KMS-11 (cell line): ENCODE results near the gene PRDM5.

Source experiments
- H2AFZ ChIP-seq: fragments of 200-600 bp; sonication (generic); 2 replicates; pipeline ENCODE4 v1.6.1; 2016; ENCODE audit warnings: antibody characterized with exemption, mixed run types, low read depth
- H3K27ac ChIP-seq: fragments of 200-600 bp; sonication (generic); 2 replicates; pipeline ENCODE4 v1.6.1; 2016; ENCODE audit warnings: mild to moderate bottlenecking, mixed run types
- H3K27me3 ChIP-seq: fragments of 200-600 bp; sonication (generic); 2 replicates; pipeline ENCODE4 v1.6.1; 2017; ENCODE audit warnings: mild to moderate bottlenecking, low read depth, mixed run types, moderate library complexity; ENCODE audit not compliant: insufficient read depth
- H3K36me3 ChIP-seq: fragments of 200-600 bp; sonication (generic); 2 replicates; pipeline ENCODE4 v1.6.1; 2017; ENCODE audit warnings: mild to moderate bottlenecking, mixed run types; ENCODE audit not compliant: insufficient read depth
- H3K4me1 ChIP-seq: fragments of 200-600 bp; sonication (generic); 2 replicates; pipeline ENCODE4 v1.6.1; 2016; ENCODE audit warnings: mild to moderate bottlenecking, low read depth, mixed run types; ENCODE audit not compliant: poor library complexity, severe bottlenecking
- H3K4me2 ChIP-seq: fragments of 200-600 bp; sonication (generic); 2 replicates; pipeline ENCODE4 v1.7.0; 2016; ENCODE audit warnings: mild to moderate bottlenecking, mixed run types
- H3K4me3 ChIP-seq: fragments of 200-600 bp; sonication (generic); IDR thresholded peaks from 2 replicates; pipeline ENCODE4 v1.6.1; 2017; ENCODE audit warnings: low read depth, low read length, mixed read lengths; ENCODE audit not compliant: insufficient read depth
- H3K79me2 ChIP-seq: fragments of 200-600 bp; sonication (generic); 2 replicates; pipeline ENCODE4 v1.6.1; 2016; ENCODE audit warnings: low read depth, mixed run types; ENCODE audit not compliant: insufficient read depth
- H3K9ac ChIP-seq: fragments of 200-600 bp; sonication (generic); 2 replicates; pipeline ENCODE4 v1.6.1; 2016; ENCODE audit warnings: mild to moderate bottlenecking, mixed run types
- H4K20me1 ChIP-seq: fragments of 200-600 bp; sonication (generic); 2 replicates; pipeline ENCODE4 v1.6.1; 2016; ENCODE audit warnings: mild to moderate bottlenecking, mixed run types; ENCODE audit not compliant: insufficient read depth
- TF ChIP-seq, protein P1 (sequence below): fragments of 200-600 bp; sonication (generic); conservative IDR thresholded peaks from 2 replicates; pipeline ENCODE4 v1.6.1; 2017; ENCODE audit warnings: low read depth, mild to moderate bottlenecking, antibody characterized with exemption, low read length, moderate library complexity, mixed read lengths

PRDM5 gene

DNA sequence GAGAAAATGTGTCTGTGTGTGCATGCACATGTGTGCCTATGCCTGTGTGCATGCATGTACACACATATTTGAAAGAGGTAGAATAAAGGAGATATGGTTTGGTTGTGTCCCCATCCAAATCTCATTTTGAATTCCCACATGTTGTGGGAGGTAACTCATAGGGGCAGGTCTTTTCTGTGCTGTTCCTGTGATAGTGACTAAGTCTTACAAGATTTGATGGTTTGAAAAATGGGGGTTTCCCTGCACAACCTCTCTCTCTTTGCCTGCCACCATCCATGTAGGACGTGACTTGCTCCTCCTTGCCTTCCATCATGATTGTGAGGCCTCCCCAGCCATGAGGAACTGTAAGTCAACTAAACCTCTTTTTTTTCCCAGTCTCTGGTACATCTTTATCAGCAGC lies 87.2 kb downstream of the PRDM5 start:
- Histone ChIP-seq H3K79me2 (no peaks in the 10 kb centered on the region), H3K27me3 (no peaks in the 10 kb centered on the region), H4K20me1 (no peaks in the 10 kb centered on the region), H3K9ac (no peak overlapping the region), H3K4me1 (no peaks in the 10 kb centered on the region), H3K4me2 (no peak overlapping the region), H3K27ac (no peak overlapping the region), H2AFZ (no peak overlapping the region), H3K4me3 (no peak overlapping the region), H3K36me3 (no peaks in the 10 kb centered on the region)
- TF ChIP-seq, protein P1, sequence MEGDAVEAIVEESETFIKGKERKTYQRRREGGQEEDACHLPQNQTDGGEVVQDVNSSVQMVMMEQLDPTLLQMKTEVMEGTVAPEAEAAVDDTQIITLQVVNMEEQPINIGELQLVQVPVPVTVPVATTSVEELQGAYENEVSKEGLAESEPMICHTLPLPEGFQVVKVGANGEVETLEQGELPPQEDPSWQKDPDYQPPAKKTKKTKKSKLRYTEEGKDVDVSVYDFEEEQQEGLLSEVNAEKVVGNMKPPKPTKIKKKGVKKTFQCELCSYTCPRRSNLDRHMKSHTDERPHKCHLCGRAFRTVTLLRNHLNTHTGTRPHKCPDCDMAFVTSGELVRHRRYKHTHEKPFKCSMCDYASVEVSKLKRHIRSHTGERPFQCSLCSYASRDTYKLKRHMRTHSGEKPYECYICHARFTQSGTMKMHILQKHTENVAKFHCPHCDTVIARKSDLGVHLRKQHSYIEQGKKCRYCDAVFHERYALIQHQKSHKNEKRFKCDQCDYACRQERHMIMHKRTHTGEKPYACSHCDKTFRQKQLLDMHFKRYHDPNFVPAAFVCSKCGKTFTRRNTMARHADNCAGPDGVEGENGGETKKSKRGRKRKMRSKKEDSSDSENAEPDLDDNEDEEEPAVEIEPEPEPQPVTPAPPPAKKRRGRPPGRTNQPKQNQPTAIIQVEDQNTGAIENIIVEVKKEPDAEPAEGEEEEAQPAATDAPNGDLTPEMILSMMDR: no peak

- no peaks in the 10 kb centered on the region for H3K79me2 ChIP-seq
- TF ChIP-seq, protein P1: no peak
- H3K27ac ChIP-seq: no peak overlapping the region
- no peaks in the 10 kb centered on the region for H3K4me1 ChIP-seq
- no peak overlapping the region for H2AFZ ChIP-seq
- no peaks in the 10 kb centered on the region for H3K27me3 ChIP-seq
- H4K20me1 ChIP-seq: no peaks in the 10 kb centered on the region
- H3K4me3 ChIP-seq: no peak overlapping the region
- no peaks in the 10 kb centered on the region for H3K36me3 ChIP-seq
- no peak overlapping the region for H3K9ac ChIP-seq
- no peak overlapping the region for H3K4me2 ChIP-seq
These were observed 92.3 kb downstream of the PRDM5 start for GRCh38 chr4:120830204-120830603.

DNA sequence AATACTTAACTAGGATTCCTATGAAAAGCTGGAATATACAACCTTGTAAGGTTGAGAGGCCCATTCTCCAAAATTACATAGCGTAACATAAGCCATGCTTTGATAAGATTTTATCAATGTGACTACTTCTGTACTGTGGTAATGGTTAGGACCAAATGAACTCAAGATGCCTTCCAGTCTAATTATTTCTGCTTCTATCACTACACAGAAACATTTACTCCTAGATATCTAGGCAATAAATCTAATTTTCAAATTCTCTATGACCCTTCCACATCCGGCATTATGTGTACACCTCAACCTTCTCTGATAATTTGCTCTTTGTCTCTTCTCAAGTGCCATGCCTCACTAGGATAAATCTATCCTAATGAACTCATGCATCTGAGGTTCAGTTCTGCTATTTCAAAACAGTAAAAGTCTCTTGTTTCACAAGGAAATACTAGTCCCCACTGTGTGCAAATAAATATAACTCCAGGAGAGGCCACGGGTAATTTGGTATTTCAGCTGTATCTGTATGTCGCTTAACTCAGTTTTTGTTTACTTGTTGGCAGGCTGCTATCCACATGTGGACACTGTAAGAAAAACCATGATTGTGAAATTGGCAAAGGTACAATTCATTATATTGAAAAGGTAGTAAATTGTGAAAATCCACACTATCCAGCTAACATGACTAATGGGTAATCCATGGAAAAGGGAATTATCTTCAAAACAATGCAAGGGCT lies 93.3 kb downstream of the PRDM5 start:
- Histone ChIP-seq H3K4me2 (no peak overlapping the region), H3K27me3 (no peaks in the 10 kb centered on the region), H3K4me3 (no peak overlapping the region), H4K20me1 (no peaks in the 10 kb centered on the region), H3K9ac (no peak overlapping the region), H3K79me2 (no peaks in the 10 kb centered on the region), H3K27ac (no peak overlapping the region), H3K36me3 (no peaks in the 10 kb centered on the region), H2AFZ (no peak overlapping the region), H3K4me1 (no peaks in the 10 kb centered on the region)
- TF ChIP-seq, protein P1: no peak

DNA sequence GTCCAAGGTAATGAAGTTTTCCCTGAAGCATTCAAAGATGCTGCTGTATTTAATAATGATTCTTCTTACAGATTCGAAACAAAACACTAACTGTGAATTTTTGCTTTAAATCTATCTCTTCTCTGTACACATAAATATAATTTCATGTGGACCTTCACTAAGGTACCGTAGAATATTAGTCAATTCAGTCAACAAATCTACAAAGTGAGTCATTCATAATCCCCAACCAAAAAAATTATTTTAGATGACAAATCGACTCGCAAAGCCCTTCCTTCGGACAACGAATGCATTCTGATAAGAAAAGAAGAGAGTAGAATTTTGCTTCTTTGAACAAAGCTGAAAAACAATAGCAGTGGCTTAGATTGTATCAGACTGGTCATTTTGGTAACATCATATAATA lies 95.7 kb downstream of the PRDM5 start:
- Histone ChIP-seq H3K9ac (no peak overlapping the region), H3K36me3 (no peaks in the 10 kb centered on the region), H2AFZ (no peak overlapping the region), H3K4me3 (no peak overlapping the region), H3K4me2 (no peak overlapping the region), H3K27ac (no peak overlapping the region), H3K79me2 (no peaks in the 10 kb centered on the region), H3K27me3 (no peaks in the 10 kb centered on the region), H3K4me1 (peaks cover 4% of the 10 kb centered on the region), H4K20me1 (no peaks in the 10 kb centered on the region)
- TF ChIP-seq, protein P1: no peak
